Upper lobe of left lung (tissue), 6 donors: ENCODE results near the gene ATXN7L1. TPM values are rescaled to one million over a fixed set of nuclear protein-coding genes. Genes with fewer than 3 reads are reported as not detected.
A peak's percentile ranks its signal among the peaks of the same experiment; 100 is the strongest.
"Not testable (repeated sequence)": the region's sequence is repeated elsewhere in the genome, so short reads cannot be mapped to it uniquely, and the experiment has no call there.

Experiments used
- ATAC-seq, 2 donors: fragments of 200-7000 bp; cut with Tn5 transposase; one replicate each; pipeline ENCODE4 v1.9.1; 2022; ENCODE audit warnings: mild to moderate bottlenecking in 2 of 2, moderate library complexity in 2 of 2; ENCODE audit not compliant: low FRiP score in 2 of 2
- DNase-seq, 2 donors: peaks; one replicate each; pipeline ENCODE4 v3.0.0-alpha.2; 2019 to 2020
- H3K27ac ChIP-seq, 4 donors: fragments of 200-600 bp; sonication (generic); one replicate each; pipeline ENCODE4 v1.5.1; 2016 to 2019
- H3K27me3 ChIP-seq, 4 donors: fragments of 200-600 bp; sonication (generic); one replicate each; pipeline ENCODE4 v1.5.1; 2017 to 2019
- H3K36me3 ChIP-seq, 4 donors: fragments of 200-600 bp; sonication (generic); one replicate each; pipeline ENCODE4 v1.5.1; 2016 to 2019
- H3K4me1 ChIP-seq, 4 donors: fragments of 200-600 bp; sonication (generic); one replicate each; pipeline ENCODE4 v1.5.1; 2018 to 2019
- H3K4me3 ChIP-seq, 4 donors: fragments of 200-600 bp; sonication (generic); one replicate each; pipeline ENCODE4 v1.5.1; 2017 to 2019; ENCODE audit warnings: mild to moderate bottlenecking in 2 of 4, moderate library complexity in 1 of 4
- H3K9me3 ChIP-seq, 4 donors: fragments of 200-600 bp; sonication (generic); one replicate each; pipeline ENCODE4 v1.5.1; 2018 to 2019
- CTCF ChIP-seq, 6 experiments: fragments of 450-650 bp in 4 of 6; fragments of 200-600 bp in 2 of 6; sonication (generic) in 2 of 6; IDR thresholded peaks; one replicate each; pipeline ENCODE4 v1.5.1; 2016 to 2019; ENCODE audit warnings: antibody characterized with exemption in 6 of 6
- EP300 ChIP-seq, 4 donors: sonication (generic); formaldehyde crosslinking; IDR thresholded peaks; one replicate each; pipeline ENCODE4 v1.5.1; 2017; ENCODE audit warnings: antibody characterized with exemption in 4 of 4, control low read depth in 2 of 4
- POLR2A ChIP-seq, 4 donors: fragments of 450-650 bp; IDR thresholded peaks; one replicate each; pipeline ENCODE4 v1.5.1; 2016 to 2017; ENCODE audit warnings: antibody characterized with exemption in 4 of 4, mild to moderate bottlenecking in 2 of 4
- POLR2AphosphoS5 ChIP-seq, 2 donors: sonication (generic); formaldehyde crosslinking; IDR thresholded peaks; one replicate each; pipeline ENCODE4 v1.5.1; 2017; ENCODE audit warnings: antibody characterized with exemption in 2 of 2
- WGBS, 2 donors: methylation state at CpG; one replicate each; pipeline ENCODE4 v1.1.5; 2017 to 2018; 5-methylcytosine and 5-hydroxymethylcytosine counted together
- total RNA-seq, 6 donors: library from RNA; depleted of rRNA in 4 of 6; stranded (reverse); fragments of >200 nt in 4 of 6; gene quantifications; one replicate each; pipeline versions ENCODE4 v1.1.0 to v1.2.1, GENCODE V29; 2016 to 2021
- donor health status: DM: no; HTN: no; CAD: no; lungs with moderate emphysema.
- donor health status: DM: no; HTN: yes; CAD: no; lungs with severe emphysema.

Gene ATXN7L1
- total RNA-seq, 6 donors from 2014 or later, result 7.1 to 43.0 (median 13.4) TPM

- ATAC-seq (peak in 1 of 2 donors; percentile 24), DNase-seq (peak in 1 of 2 donors; percentile 30)
- Histone ChIP-seq H3K27ac (no peak overlapping the region), H3K36me3 (no peaks in the 10 kb centered on the region), H3K9me3 (no peaks in the 10 kb centered on the region), H3K27me3 (no peaks in the 10 kb centered on the region), H3K4me1 (peaks cover 0 to 10% (median 0%) of the 10 kb centered on the region in 4 donors), H3K4me3 (no peak overlapping the region)
- WGBS, 2 donors, result 66 to 72% methylated on average over 19 of the region's 19 CpGs
- no peak for TF ChIP-seq EP300 (IDR thresholded peaks at IDR 0.05)
- TF ChIP-seq CTCF (IDR thresholded peaks at IDR 0.05), result no peak
- TF ChIP-seq POLR2A (IDR thresholded peaks at IDR 0.05), result no peak
- no peak for TF ChIP-seq POLR2AphosphoS5 (IDR thresholded peaks at IDR 0.05)
Observed at GRCh38 chr7:105602325-105603305, 273.8 kb downstream of the ATXN7L1 start.

- WGBS, 2 donors, result 68 to 73% methylated on average over 14 of the region's 14 CpGs
- H3K36me3 ChIP-seq, result no peaks in the 10 kb centered on the region
- ATAC-seq, result peak; percentile 64 to 90
- no peak overlapping the region for H3K4me3 ChIP-seq
- H3K27me3 ChIP-seq, result no peaks in the 10 kb centered on the region
- DNase-seq, result peak in 1 of 2 donors; percentile 67
- H3K9me3 ChIP-seq, result no peaks in the 10 kb centered on the region
- H3K27ac ChIP-seq, result no peak overlapping the region
- no peak for TF ChIP-seq POLR2A (IDR thresholded peaks at IDR 0.05)
- TF ChIP-seq CTCF (IDR thresholded peaks at IDR 0.05), result no peak
- no peak for TF ChIP-seq POLR2AphosphoS5 (IDR thresholded peaks at IDR 0.05)
- TF ChIP-seq EP300 (IDR thresholded peaks at IDR 0.05), result no peak
- H3K4me1 ChIP-seq, result peaks cover 0 to 10% (median 0%) of the 10 kb centered on the region in 4 donors
Observed at GRCh38 chr7:105600720-105601550, 275.5 kb downstream of the ATXN7L1 start.

DNA sequence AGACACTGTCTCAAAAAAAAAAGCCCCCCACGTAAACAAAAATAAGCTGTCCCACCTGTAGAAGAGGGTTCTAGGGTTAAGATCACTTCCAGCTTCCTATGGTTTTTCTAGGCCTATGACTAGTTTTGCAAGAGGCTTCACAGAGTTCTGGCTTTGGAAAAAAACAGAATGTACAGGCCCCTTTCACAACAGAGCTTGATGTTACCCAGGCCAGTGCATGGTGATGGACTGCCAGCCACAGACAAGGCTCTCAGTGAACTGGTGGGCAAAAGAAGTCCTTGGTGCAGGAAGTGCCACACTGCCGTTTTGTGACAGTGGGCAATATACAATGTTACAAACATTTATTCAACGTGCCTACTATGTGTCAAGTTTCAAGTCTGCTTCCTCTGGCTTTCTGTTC, 276.8 kb downstream of the ATXN7L1 start:
- Histone ChIP-seq H3K9me3 (no peaks in the 10 kb centered on the region), H3K4me1 (peaks cover 0 to 10% (median 0%) of the 10 kb centered on the region in 4 donors), H3K36me3 (no peaks in the 10 kb centered on the region), H3K4me3 (no peak overlapping the region), H3K27ac (no peak overlapping the region), H3K27me3 (no peaks in the 10 kb centered on the region)
- 44 to 75% methylated on average over 3 of the region's 3 CpGs for WGBS, 2 donors
- DNase-seq (no peak), ATAC-seq (no peak)
- TF ChIP-seq CTCF (IDR thresholded peaks at IDR 0.05) (no peak), EP300 (IDR thresholded peaks at IDR 0.05) (no peak), POLR2AphosphoS5 (IDR thresholded peaks at IDR 0.05) (no peak), POLR2A (IDR thresholded peaks at IDR 0.05) (no peak)

- H3K36me3 ChIP-seq, H3K27me3 ChIP-seq, DNase-seq, H3K4me3 ChIP-seq, H3K27ac ChIP-seq, ATAC-seq, H3K9me3 ChIP-seq: not testable (repeated sequence)
- H3K4me1 ChIP-seq, result peaks cover 0 to 10% (median 0%) of the 10 kb centered on the region in 4 donors
- 73 to 77% methylated on average over 8 of the region's 8 CpGs for WGBS, 2 donors
Observed at GRCh38 chr7:105599080-105599479, 277.3 kb downstream of the ATXN7L1 start.

DNA sequence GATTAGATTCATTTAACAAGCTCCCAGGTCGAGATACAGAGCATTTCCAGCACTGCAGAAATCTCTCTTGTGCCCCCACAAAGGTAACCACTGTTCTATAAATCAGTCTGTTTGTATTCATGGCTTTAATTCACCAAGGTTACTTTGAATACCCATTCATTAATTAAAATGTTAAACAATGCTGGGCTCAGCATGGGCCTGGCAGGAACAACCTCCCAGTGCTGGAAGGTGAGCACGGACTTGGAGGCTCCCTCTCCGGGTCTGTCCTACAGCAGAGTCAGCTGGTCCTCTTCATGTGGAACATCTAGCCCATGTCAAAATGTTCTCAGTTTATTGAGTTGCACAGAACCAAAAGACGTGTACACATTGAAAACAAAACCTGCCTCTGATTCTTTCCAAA, 279.5 kb downstream of the ATXN7L1 start:
- Histone ChIP-seq H3K4me3 (no peak overlapping the region), H3K27me3 (no peaks in the 10 kb centered on the region), H3K36me3 (no peaks in the 10 kb centered on the region), H3K4me1 (peaks cover 0 to 6% (median 0%) of the 10 kb centered on the region in 4 donors), H3K9me3 (no peaks in the 10 kb centered on the region), H3K27ac (no peak overlapping the region)
- no peak for TF ChIP-seq POLR2A (IDR thresholded peaks at IDR 0.05)
- TF ChIP-seq CTCF (IDR thresholded peaks at IDR 0.05), result no peak
- DNase-seq, result no peak
- no peak for ATAC-seq
- WGBS, 2 donors, result 73 to 77% methylated on average over 4 of the region's 4 CpGs
